HL-60 (cell line): Measurements from ENCODE around the gene GCNT2.

Source experiments
- DNase-seq, 2 experiments: peaks; one replicate each; pipeline ENCODE4 v3.0.0-alpha.2; 2010 to 2020; ENCODE audit warnings: low read depth in 1 of 2, low spot score in 1 of 2
- H3K27ac ChIP-seq: fragments of 250-450 bp; sonication (Bioruptor Pico); replicated peaks from 2 replicates; pipeline ENCODE4 v1.5.1; 2020; ENCODE audit warnings: mild to moderate bottlenecking, moderate library complexity
- H3K27me3 ChIP-seq: fragments of 250-450 bp; sonication (Bioruptor Pico); 2 replicates; pipeline ENCODE4 v1.5.1; 2021; ENCODE audit warnings: mild to moderate bottlenecking, moderate library complexity; ENCODE audit not compliant: insufficient read depth, poor library complexity, severe bottlenecking
- H3K4me3 ChIP-seq: replicated peaks from 2 replicates; pipeline ENCODE4 v1.5.1; 2011; ENCODE audit warnings: mild to moderate bottlenecking, control low read depth, low read length; ENCODE audit not compliant: insufficient read depth
- GABPA ChIP-seq: IDR thresholded peaks from 2 replicates; pipeline ENCODE4 v1.6.1; 2012; ENCODE audit warnings: low read depth
- POLR2AphosphoS5 ChIP-seq: IDR thresholded peaks from 2 replicates; pipeline ENCODE4 v1.6.1; 2012; ENCODE audit warnings: low read depth
- REST ChIP-seq: IDR thresholded peaks from 2 replicates; pipeline ENCODE4 v1.6.1; 2012; ENCODE audit warnings: low read depth; ENCODE audit not compliant: insufficient replicate concordance
- SPI1 ChIP-seq: IDR thresholded peaks from 2 replicates; pipeline ENCODE4 v1.6.1; 2012; ENCODE audit warnings: low read depth, mild to moderate bottlenecking, borderline replicate concordance
- TF ChIP-seq, protein P1 (sequence below): IDR thresholded peaks from one replicate; pipeline ENCODE4 v1.5.1; 2011; ENCODE audit warnings: low read length, control low read depth, inconsistent platforms; ENCODE audit not compliant: insufficient read depth

GCNT2 gene

GRCh38 chr6:10576226-10576625 lies 55.1 kb downstream of the GCNT2 start:
- DNase-seq, result no peak
- no peaks in the 10 kb centered on the region for H3K27me3 ChIP-seq
- TF ChIP-seq SPI1 (no peak), POLR2AphosphoS5 (no peak), REST (no peak), GABPA (no peak)
- TF ChIP-seq, protein P1, sequence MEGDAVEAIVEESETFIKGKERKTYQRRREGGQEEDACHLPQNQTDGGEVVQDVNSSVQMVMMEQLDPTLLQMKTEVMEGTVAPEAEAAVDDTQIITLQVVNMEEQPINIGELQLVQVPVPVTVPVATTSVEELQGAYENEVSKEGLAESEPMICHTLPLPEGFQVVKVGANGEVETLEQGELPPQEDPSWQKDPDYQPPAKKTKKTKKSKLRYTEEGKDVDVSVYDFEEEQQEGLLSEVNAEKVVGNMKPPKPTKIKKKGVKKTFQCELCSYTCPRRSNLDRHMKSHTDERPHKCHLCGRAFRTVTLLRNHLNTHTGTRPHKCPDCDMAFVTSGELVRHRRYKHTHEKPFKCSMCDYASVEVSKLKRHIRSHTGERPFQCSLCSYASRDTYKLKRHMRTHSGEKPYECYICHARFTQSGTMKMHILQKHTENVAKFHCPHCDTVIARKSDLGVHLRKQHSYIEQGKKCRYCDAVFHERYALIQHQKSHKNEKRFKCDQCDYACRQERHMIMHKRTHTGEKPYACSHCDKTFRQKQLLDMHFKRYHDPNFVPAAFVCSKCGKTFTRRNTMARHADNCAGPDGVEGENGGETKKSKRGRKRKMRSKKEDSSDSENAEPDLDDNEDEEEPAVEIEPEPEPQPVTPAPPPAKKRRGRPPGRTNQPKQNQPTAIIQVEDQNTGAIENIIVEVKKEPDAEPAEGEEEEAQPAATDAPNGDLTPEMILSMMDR, result no peak
- no peak overlapping the region for H3K4me3 ChIP-seq
- no peak overlapping the region for H3K27ac ChIP-seq

DNA sequence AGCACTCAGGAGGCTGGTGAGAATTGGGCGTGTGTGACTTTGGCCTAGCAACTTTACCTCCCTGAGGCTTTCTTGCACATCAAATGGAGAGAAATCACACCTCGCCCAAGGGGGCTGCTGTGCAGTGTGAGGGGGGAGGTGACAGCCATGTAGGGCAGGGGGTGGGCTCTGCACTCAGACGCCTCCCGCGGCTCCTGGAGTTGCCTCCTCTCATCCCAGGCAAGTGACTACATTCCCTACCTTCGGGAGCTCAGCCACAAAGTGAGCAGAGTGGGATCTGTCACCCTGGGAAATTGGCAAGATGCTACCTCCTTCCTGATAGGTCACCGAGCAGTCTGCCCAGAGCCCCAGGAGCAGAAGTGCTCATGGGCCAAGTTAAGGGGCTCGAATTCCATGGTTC lies 56.0 kb downstream of the GCNT2 start:
- TF ChIP-seq POLR2AphosphoS5, result no peak
- no peak for TF ChIP-seq GABPA
- TF ChIP-seq REST, result no peak
- TF ChIP-seq, protein P1, result no peak
- TF ChIP-seq SPI1, result no peak
- H3K27ac ChIP-seq, result no peak overlapping the region
- no peaks in the 10 kb centered on the region for H3K27me3 ChIP-seq
- no peak for DNase-seq
- H3K4me3 ChIP-seq, result no peak overlapping the region

GRCh38 chr6:10578723-10579122 lies 57.6 kb downstream of the GCNT2 start:
- DNase-seq, result no peak
- Histone ChIP-seq H3K4me3 (no peak overlapping the region), H3K27me3 (no peaks in the 10 kb centered on the region), H3K27ac (no peak overlapping the region)
- no peak for TF ChIP-seq POLR2AphosphoS5
- no peak for TF ChIP-seq SPI1
- no peak for TF ChIP-seq GABPA
- TF ChIP-seq, protein P1, result no peak
- TF ChIP-seq REST, result no peak
